CD8-positive, alpha-beta memory T cell (primary cell): Measurements from ENCODE around the gene IGSF23. TPM values are rescaled to one million over a fixed set of nuclear protein-coding genes. Genes with fewer than 3 reads are reported as not detected.
"Not testable (repeated sequence)": the region's sequence is repeated elsewhere in the genome, so short reads cannot be mapped to it uniquely, and the experiment has no call there.

Experiments used
- CTCF ChIA-PET: fragments of 350-600 bp; sonication (Branson Sonifier 250); formaldehyde crosslinking; loops from one replicate; lab custom pipeline; 2021; ENCODE audit warnings: antibody characterized with exemption; lab: Charles Lee
- POLR2A ChIA-PET: fragments of 350-600 bp; sonication (Branson Sonifier 250); formaldehyde crosslinking; loops from one replicate; lab custom pipeline; 2021; ENCODE audit warnings: antibody characterized with exemption; lab: Charles Lee
- DNase-seq, 5 donors: peaks; one replicate each; pipeline versions ENCODE4 v3.0.0 to v3.0.0-alpha.2; 2020 to 2022; ENCODE audit warnings: mixed read lengths in 1 of 5
- H3K27ac ChIP-seq: one replicate; pipeline ENCODE4 v1.7.0; 2013; ENCODE audit warnings: low read depth, mild to moderate bottlenecking, low read length, moderate library complexity
- H3K27me3 ChIP-seq: 2 replicates; pipeline ENCODE4 v1.7.0; 2013; ENCODE audit warnings: low read length, mild to moderate bottlenecking; ENCODE audit not compliant: insufficient read depth, poor library complexity, severe bottlenecking
- H3K36me3 ChIP-seq: 2 replicates; pipeline ENCODE4 v1.7.0; 2013; ENCODE audit warnings: mild to moderate bottlenecking, low read length, moderate library complexity; ENCODE audit not compliant: insufficient read depth
- H3K4me1 ChIP-seq: 2 replicates; pipeline ENCODE4 v1.7.0; 2013; ENCODE audit warnings: mild to moderate bottlenecking, low read length, moderate library complexity; ENCODE audit not compliant: insufficient read depth
- H3K4me3 ChIP-seq: 2 replicates; pipeline ENCODE4 v1.7.0; 2013; ENCODE audit warnings: mild to moderate bottlenecking, low read length
- H3K9me3 ChIP-seq: 2 replicates; pipeline ENCODE4 v1.7.0; 2013; ENCODE audit warnings: mild to moderate bottlenecking, low read length
- H3K27ac Mint-ChIP-seq, 8 donors: one replicate each; pipeline ENCODE4 v1.8.0; 2020 to 2021; ENCODE audit warnings: mixed read lengths in 8 of 8, mild to moderate bottlenecking in 6 of 8, inconsistent platforms in 3 of 8, moderate library complexity in 3 of 8
- H3K27me3 Mint-ChIP-seq, 2 donors: one replicate each; pipeline ENCODE4 v1.8.0; 2020 to 2021; ENCODE audit warnings: mixed read lengths in 2 of 2, mild to moderate bottlenecking in 1 of 2, moderate library complexity in 1 of 2
- H3K36me3 Mint-ChIP-seq, 3 donors: one replicate each; pipeline ENCODE4 v1.8.0; 2020 to 2021; ENCODE audit warnings: mixed read lengths in 3 of 3, inconsistent platforms in 1 of 3, mild to moderate bottlenecking in 1 of 3
- H3K4me1 Mint-ChIP-seq, 3 donors: one replicate each; pipeline ENCODE4 v1.8.0; 2020 to 2021; ENCODE audit warnings: mixed read lengths in 3 of 3, inconsistent platforms in 1 of 3, mild to moderate bottlenecking in 1 of 3
- H3K4me3 Mint-ChIP-seq, 7 donors: one replicate each; pipeline ENCODE4 v1.8.0; 2020 to 2021; ENCODE audit warnings: mixed read lengths in 7 of 7, mild to moderate bottlenecking in 6 of 7, moderate library complexity in 4 of 7, inconsistent platforms in 2 of 7
- H3K9me3 Mint-ChIP-seq, 5 donors: one replicate each; pipeline ENCODE4 v1.8.0; 2020 to 2022; ENCODE audit warnings: mixed read lengths in 5 of 5, mild to moderate bottlenecking in 3 of 5, moderate library complexity in 2 of 5, inconsistent platforms in 1 of 5
- polyA plus RNA-seq: library from polyadenylated mRNA; unstranded; fragments of 300-500 nt; fragmentation: Illumina TruSeq; gene quantifications from one replicate; pipeline ENCODE4 v1.2.3, GENCODE V29; 2021
- total RNA-seq, 2 experiments: library from RNA; stranded (reverse); gene quantifications; one replicate each; pipeline ENCODE4 v1.2.3, GENCODE V29; 2021

IGSF23 gene
- total and polyA plus RNA-seq, 3 experiments from 2014 or later: not detected

- Histone ChIP-seq H3K9me3 (no peaks in the 10 kb centered on the region), H3K4me3 (no peak overlapping the region), H3K36me3 (no peaks in the 10 kb centered on the region), H3K4me1 (no peaks in the 10 kb centered on the region), H3K27me3 (no peaks in the 10 kb centered on the region), H3K27ac (no peak overlapping the region)
- Mint-ChIP-seq H3K36me3 (no peaks in the 10 kb centered on the region), H3K27me3 (peaks cover 5 to 36% of the 10 kb centered on the region in 2 donors), H3K27ac (no peak overlapping the region), H3K4me1 (peaks cover 3 to 5% (median 5%) of the 10 kb centered on the region in 3 donors), H3K9me3 (peaks cover 0 to 2% (median 0%) of the 10 kb centered on the region in 5 donors), H3K4me3 (no peak overlapping the region)
- ChIA-PET POLR2A (no interaction called here), CTCF (no interaction called here)
- DNase-seq: no peak
These were observed 70.3 kb downstream of the IGSF23 start for GRCh38 chr19:44683434-44684210.

DNA sequence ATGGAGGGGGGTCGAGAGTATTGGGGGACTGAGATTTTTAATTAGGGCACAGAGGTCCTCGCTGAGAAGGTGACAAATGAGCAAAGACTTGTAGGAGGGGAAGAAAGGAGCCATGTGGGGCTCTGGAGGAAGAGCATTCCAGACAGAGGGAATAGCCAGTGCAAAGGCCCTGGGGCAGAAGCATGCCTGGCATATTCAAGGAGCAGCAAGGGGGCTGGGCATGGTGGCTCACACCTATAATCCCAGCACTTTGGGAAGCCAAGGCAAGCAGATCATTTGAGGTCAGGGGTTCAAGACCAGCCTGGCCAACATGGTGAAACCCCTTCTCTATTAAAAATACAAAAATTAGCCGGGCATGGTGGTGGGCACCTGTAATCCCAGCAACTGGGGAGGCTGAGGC, 71.0 kb downstream of the IGSF23 start:
- DNase-seq, CTCF ChIA-PET, H3K9me3 Mint-ChIP-seq, H3K36me3 Mint-ChIP-seq, H3K4me1 ChIP-seq, H3K4me3 Mint-ChIP-seq, H3K4me1 Mint-ChIP-seq, H3K36me3 ChIP-seq, H3K27ac ChIP-seq, POLR2A ChIA-PET, H3K27me3 ChIP-seq, H3K9me3 ChIP-seq, H3K4me3 ChIP-seq, H3K27ac Mint-ChIP-seq: not testable (repeated sequence)
- peaks cover 5 to 36% of the 10 kb centered on the region in 2 donors for H3K27me3 Mint-ChIP-seq

DNA sequence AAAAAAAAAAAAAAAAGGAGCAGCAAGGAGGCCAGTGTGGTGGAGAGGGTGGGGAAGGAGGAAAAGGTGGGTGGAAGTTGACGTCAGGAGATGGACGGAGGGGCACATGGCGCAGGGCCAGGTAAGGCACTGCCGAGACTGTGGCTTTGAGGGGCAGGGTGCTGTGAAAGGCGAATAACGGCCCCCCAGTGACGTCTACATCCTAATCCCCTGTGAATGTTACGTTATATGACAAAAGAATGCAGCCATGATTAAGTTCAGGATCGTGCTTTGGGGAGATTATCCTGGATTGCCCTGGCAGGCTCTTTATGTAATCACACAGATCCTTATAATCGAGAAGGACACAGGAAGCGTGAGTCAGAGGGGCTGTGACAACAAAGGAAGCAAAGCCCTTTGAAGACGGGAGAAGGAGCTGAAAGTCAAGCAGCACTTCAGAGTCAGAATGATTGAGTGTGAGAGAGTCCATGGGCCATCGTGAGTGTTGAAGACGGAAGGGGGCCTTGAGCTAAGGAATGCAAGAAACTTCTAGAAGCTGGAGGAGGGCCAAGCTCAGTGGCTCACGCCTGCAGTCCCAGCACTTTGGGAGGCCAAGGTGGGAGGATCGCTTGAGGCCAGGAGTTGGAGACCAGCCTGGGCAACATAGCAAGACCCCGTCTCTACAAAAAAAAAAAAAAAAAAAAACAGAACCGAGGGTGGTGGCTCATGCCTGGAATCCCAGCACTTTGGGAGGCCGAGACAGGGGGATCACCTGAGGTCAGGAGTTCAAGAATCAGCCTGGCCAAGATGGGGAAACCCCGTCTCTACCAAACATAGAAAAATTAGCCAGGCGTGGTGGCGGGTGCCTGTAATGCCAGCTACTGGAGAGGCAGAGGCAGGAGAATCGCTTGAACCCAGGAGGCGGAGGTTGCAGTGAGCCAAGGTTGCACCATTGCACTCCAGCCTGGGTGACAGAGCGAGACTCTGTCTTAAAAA, 71.8 kb downstream of the IGSF23 start:
- POLR2A ChIA-PET: no interaction called here

GRCh38 chr19:44685877-44686276, 72.5 kb downstream of the IGSF23 start:
- Histone ChIP-seq H3K36me3 (no peaks in the 10 kb centered on the region), H3K4me1 (peaks cover 5% of the 10 kb centered on the region), H3K27me3 (no peaks in the 10 kb centered on the region), H3K27ac (no peak overlapping the region), H3K4me3 (no peak overlapping the region), H3K9me3 (no peaks in the 10 kb centered on the region)
- no peak for DNase-seq
- Mint-ChIP-seq H3K4me1 (peaks cover 5 to 11% (median 9%) of the 10 kb centered on the region in 3 donors), H3K36me3 (no peaks in the 10 kb centered on the region), H3K27me3 (peaks cover 5 to 27% of the 10 kb centered on the region in 2 donors), H3K27ac (no peak overlapping the region), H3K4me3 (no peak overlapping the region), H3K9me3 (peaks cover 0 to 2% (median 0%) of the 10 kb centered on the region in 5 donors)
- CTCF ChIA-PET: no interaction called here
- POLR2A ChIA-PET: no interaction called here

More for the DNA sequence above, 71.8 kb downstream of the IGSF23 start:
- CTCF ChIA-PET: no interaction called here
- Mint-ChIP-seq H3K9me3 (peaks cover 0 to 2% (median 0%) of the 10 kb centered on the region in 5 donors), H3K36me3 (no peaks in the 10 kb centered on the region), H3K27ac (peak overlapping the region in 3 of 8 donors; percentile 6 to 69 (median 35)), H3K27me3 (peaks cover 5 to 32% of the 10 kb centered on the region in 2 donors), H3K4me3 (no peak overlapping the region), H3K4me1 (peaks cover 5 to 11% (median 9%) of the 10 kb centered on the region in 3 donors)
- Histone ChIP-seq H3K9me3 (no peaks in the 10 kb centered on the region), H3K27me3 (no peaks in the 10 kb centered on the region), H3K4me3 (no peak overlapping the region), H3K4me1 (peaks cover 5% of the 10 kb centered on the region), H3K36me3 (no peaks in the 10 kb centered on the region), H3K27ac (no peak overlapping the region)
- no peak for DNase-seq

Other genes with a start within 250 kb of the IGSF23 start
- 1 to 10 TPM in 1 of 2 experiments, under 1 TPM in 1; 0.64 to 1.0 TPM for gene ZNF285, start 212.0 kb upstream of the IGSF23 start, total RNA-seq
- 1.4 TPM for gene ZNF285, start 212.0 kb upstream of the IGSF23 start, polyA plus RNA-seq
- 1 to 10 TPM; 1.2 to 1.6 TPM for gene ZNF229, start 165.1 kb upstream of the IGSF23 start, total RNA-seq
- gene ZNF229, start 165.1 kb upstream of the IGSF23 start, polyA plus RNA-seq: 0.10 TPM
- 1 to 10 TPM; 8.6 to 9.1 TPM for gene ZNF180, start 113.0 kb upstream of the IGSF23 start, total RNA-seq
- 8.4 TPM for gene ZNF180, start 113.0 kb upstream of the IGSF23 start, polyA plus RNA-seq
- gene CEACAM20, start 83.9 kb upstream of the IGSF23 start, total RNA-seq: not detected
- not detected for gene CEACAM20, start 83.9 kb upstream of the IGSF23 start, polyA plus RNA-seq
- gene PVR, start 30.3 kb downstream of the IGSF23 start, total RNA-seq: 1 to 10 TPM; 5.2 to 5.3 TPM
- gene PVR, start 30.3 kb downstream of the IGSF23 start, polyA plus RNA-seq: 0.56 TPM
- under 1 TPM; 0.18 to 0.24 TPM for gene CEACAM19, start 57.9 kb downstream of the IGSF23 start, total RNA-seq
- not detected for gene CEACAM19, start 57.9 kb downstream of the IGSF23 start, polyA plus RNA-seq
- gene CEACAM16, start 85.6 kb downstream of the IGSF23 start, total RNA-seq: not detected
- gene CEACAM16, start 85.6 kb downstream of the IGSF23 start, polyA plus RNA-seq: not detected
- gene BCL3, start 135.1 kb downstream of the IGSF23 start, total RNA-seq: 10 to 100 TPM; 30.5 to 33.9 TPM
- 9.8 TPM for gene BCL3, start 135.1 kb downstream of the IGSF23 start, polyA plus RNA-seq
- gene CBLC, start 164.3 kb downstream of the IGSF23 start, total RNA-seq: not detected
- gene CBLC, start 164.3 kb downstream of the IGSF23 start, polyA plus RNA-seq: not detected
- not detected for gene BCAM, start 195.5 kb downstream of the IGSF23 start, total RNA-seq
- not detected for gene BCAM, start 195.5 kb downstream of the IGSF23 start, polyA plus RNA-seq
- gene NECTIN2, start 232.7 kb downstream of the IGSF23 start, total RNA-seq: under 1 TPM; 0.22 to 0.66 TPM
- 0.47 TPM for gene NECTIN2, start 232.7 kb downstream of the IGSF23 start, polyA plus RNA-seq